Central memory CD8-positive, alpha-beta T cell (primary cell): ENCODE results near the gene HAT1.

Experiments used
- ATAC-seq: fragments of 150-1000 bp; cut with Tn5 transposase; replicated peaks from 2 replicates; pipeline ENCODE4 v1.10.0; 2022; ENCODE audit warnings: mild to moderate bottlenecking, moderate FRiP score, moderate number of reproducible peaks; ENCODE audit not compliant: poor library complexity, severe bottlenecking; ENCODE audit errors: extremely low read depth
- DNase-seq, 2 donors: peaks; one replicate each; pipeline ENCODE4 v3.0.0; 2021; ENCODE audit warnings: low spot score in 2 of 2
- H3K27ac Mint-ChIP-seq: one replicate; pipeline ENCODE4 v1.8.0; 2022; ENCODE audit warnings: low read depth, mild to moderate bottlenecking, moderate library complexity, mixed read lengths
- H3K27me3 Mint-ChIP-seq: one replicate; pipeline ENCODE4 v1.8.0; 2022; ENCODE audit warnings: mixed read lengths
- H3K36me3 Mint-ChIP-seq: one replicate; pipeline ENCODE4 v1.8.0; 2022; ENCODE audit warnings: mild to moderate bottlenecking, moderate library complexity, mixed read lengths; ENCODE audit not compliant: insufficient read depth
- H3K4me1 Mint-ChIP-seq: one replicate; pipeline ENCODE4 v1.8.0; 2022; ENCODE audit warnings: mixed read lengths
- H3K4me3 Mint-ChIP-seq: one replicate; pipeline ENCODE4 v1.8.0; 2022; ENCODE audit warnings: mild to moderate bottlenecking, moderate library complexity, mixed read lengths
- H3K9me3 Mint-ChIP-seq: one replicate; pipeline ENCODE4 v1.8.0; 2022; ENCODE audit warnings: mixed read lengths

Gene HAT1

DNA sequence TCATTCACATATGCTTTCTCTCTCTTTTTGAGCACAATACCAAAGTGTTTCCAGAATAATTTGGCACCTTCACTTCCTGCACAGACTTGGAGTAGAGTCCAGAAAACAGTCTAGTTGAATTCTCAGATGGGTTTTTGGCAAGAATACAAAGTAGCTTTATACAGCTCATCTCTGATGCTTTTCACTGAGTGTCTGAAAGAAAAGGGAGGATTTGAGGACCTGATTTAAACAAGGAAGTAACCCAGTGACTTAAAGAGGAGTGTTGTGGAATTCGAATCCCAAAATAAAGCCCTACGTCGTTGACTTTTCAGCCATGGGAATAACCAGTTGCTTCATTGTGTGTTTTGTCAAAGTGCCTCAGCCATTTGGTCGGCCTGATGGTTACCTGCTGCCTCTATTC lies 109.3 kb downstream of the HAT1 start:
- no peaks in the 10 kb centered on the region for H3K36me3 Mint-ChIP-seq
- no peak for ATAC-seq
- no peak for DNase-seq
- no peak overlapping the region for H3K4me3 Mint-ChIP-seq
- no peak overlapping the region for H3K27ac Mint-ChIP-seq
- H3K9me3 Mint-ChIP-seq = no peaks in the 10 kb centered on the region
- no peaks in the 10 kb centered on the region for H3K4me1 Mint-ChIP-seq
- no peaks in the 10 kb centered on the region for H3K27me3 Mint-ChIP-seq
